HepG2 (cell line): ENCODE results near the gene DDR1. TPM values are rescaled to one million over a fixed set of nuclear protein-coding genes. Genes with fewer than 3 reads are reported as not detected.

Source experiments
- CC2D1A ChIP-seq: sonication (generic); formaldehyde crosslinking; IDR thresholded peaks from 2 replicates; pipeline ENCODE4 v1.8.1; 2023; ENCODE audit warnings: mild to moderate bottlenecking, missing genetic modification reagents
- DMTF1 ChIP-seq: sonication (generic); formaldehyde crosslinking; IDR thresholded peaks from 2 replicates; pipeline ENCODE4 v1.4.0; 2020; ENCODE audit warnings: mild to moderate bottlenecking, missing genetic modification reagents
- ELF3 ChIP-seq: IDR thresholded peaks from 2 replicates; pipeline ENCODE4 v1.6.1; 2016; ENCODE audit warnings: missing genetic modification reagents, missing compliant biosample characterization
- HES4 ChIP-seq: sonication (generic); formaldehyde crosslinking; IDR thresholded peaks from 2 replicates; pipeline ENCODE4 v1.9.0; 2021; ENCODE audit warnings: mild to moderate bottlenecking, missing genetic modification reagents, borderline replicate concordance
- HMGXB4 ChIP-seq, 2 experiments: sonication (generic) in 1 of 2; formaldehyde crosslinking in 1 of 2; IDR thresholded peaks; 2 replicates each; pipeline versions ENCODE4 v1.4.0 to v1.6.1; 2018 to 2020; ENCODE audit warnings: missing genetic modification reagents in 2 of 2, borderline replicate concordance in 1 of 2, low read depth in 1 of 2, mild to moderate bottlenecking in 1 of 2, missing biosample characterization in 1 of 2
- KAT8 ChIP-seq: IDR thresholded peaks from 2 replicates; pipeline ENCODE4 v1.6.1; 2016; ENCODE audit warnings: missing genetic modification reagents, missing compliant biosample characterization
- LCORL ChIP-seq, 2 experiments: fragments of 450-650 bp in 1 of 2; sonication (generic) in 1 of 2; formaldehyde crosslinking in 1 of 2; IDR thresholded peaks; 2 replicates each; pipeline versions ENCODE4 v1.5.0 to v1.6.1; 2017 to 2020; ENCODE audit warnings: antibody characterized with exemption in 1 of 2, missing genetic modification reagents in 1 of 2
- RNF2 ChIP-seq: fragments of 450-650 bp; conservative IDR thresholded peaks from 2 replicates; pipeline ENCODE4 v1.6.1; 2016; ENCODE audit warnings: low read depth
- TBX2 ChIP-seq: sonication (generic); formaldehyde crosslinking; IDR thresholded peaks from 2 replicates; pipeline ENCODE4 v1.5.0; 2020; ENCODE audit warnings: missing genetic modification reagents, mild to moderate bottlenecking, borderline replicate concordance
- TEAD3 ChIP-seq: optimal IDR thresholded peaks from 2 replicates; pipeline ENCODE3; 2016; ENCODE audit warnings: borderline replicate concordance
- ZGPAT ChIP-seq: IDR thresholded peaks from 2 replicates; pipeline ENCODE4 v1.6.1; 2016; ENCODE audit warnings: mild to moderate bottlenecking
- ZNF274 ChIP-seq: sonication (generic); formaldehyde crosslinking; IDR thresholded peaks from 2 replicates; pipeline ENCODE4 v1.5.1; 2020; ENCODE audit warnings: mild to moderate bottlenecking, missing genetic modification reagents
- ZNF337 ChIP-seq: sonication (generic); formaldehyde crosslinking; IDR thresholded peaks from 2 replicates; pipeline ENCODE4 v1.5.1; 2020; ENCODE audit warnings: missing genetic modification reagents, low read depth, mild to moderate bottlenecking, borderline replicate concordance
- ZNF777 ChIP-seq: sonication (generic); formaldehyde crosslinking; IDR thresholded peaks from 2 replicates; pipeline ENCODE4 v1.4.0; 2020; ENCODE audit warnings: missing genetic modification reagents
- polyA plus RNA-seq, 8 experiments: library from polyadenylated mRNA; depleted of rRNA in 3 of 8; stranded (reverse) in 7 of 8; unstranded in 1 of 8; fragments of >200 nt; fragmentation: Illumina TruSeq in 4 of 8; extraction: Trizol in 4 of 8; gene quantifications; 2 replicates each; pipeline versions ENCODE4 v1.2.1 to v1.2.3, GENCODE V29; 2011 to 2016; ENCODE audit warnings: low read depth in 4 of 8, missing spikeins in 1 of 8, mixed read lengths in 1 of 8; ENCODE audit not compliant: insufficient read depth in 1 of 8
- total RNA-seq, 5 experiments: library from RNA; depleted of rRNA; stranded (reverse); fragments of >200 nt; fragmentation: Illumina TruSeq; extraction: Trizol; gene quantifications; 2 replicates each; pipeline ENCODE4 v1.2.3, GENCODE V29; 2016; ENCODE audit warnings: low read depth in 1 of 5
- TF ChIP-seq, protein P1 (sequence below): sonication (generic); formaldehyde crosslinking; IDR thresholded peaks from 2 replicates; pipeline ENCODE4 v1.5.0; 2020; ENCODE audit warnings: missing genetic modification reagents
- TF ChIP-seq, protein P2 (sequence below): sonication (generic); formaldehyde crosslinking; IDR thresholded peaks from 2 replicates; pipeline ENCODE4 v1.5.0; 2020; ENCODE audit warnings: mild to moderate bottlenecking, missing genetic modification reagents, borderline replicate concordance
- TF ChIP-seq, protein P3 (sequence below): IDR thresholded peaks from 2 replicates; pipeline ENCODE4 v1.6.1; 2016
- TF ChIP-seq, protein P4 (sequence below): IDR thresholded peaks from 2 replicates; pipeline ENCODE4 v1.6.1; 2016

Gene DDR1
- total and polyA plus RNA-seq, 2 of the 13 experiments (the other 11 are each of a cell fraction or from before 2014, with no cell fraction given), result 16.7 to 20.2 TPM

DNA sequence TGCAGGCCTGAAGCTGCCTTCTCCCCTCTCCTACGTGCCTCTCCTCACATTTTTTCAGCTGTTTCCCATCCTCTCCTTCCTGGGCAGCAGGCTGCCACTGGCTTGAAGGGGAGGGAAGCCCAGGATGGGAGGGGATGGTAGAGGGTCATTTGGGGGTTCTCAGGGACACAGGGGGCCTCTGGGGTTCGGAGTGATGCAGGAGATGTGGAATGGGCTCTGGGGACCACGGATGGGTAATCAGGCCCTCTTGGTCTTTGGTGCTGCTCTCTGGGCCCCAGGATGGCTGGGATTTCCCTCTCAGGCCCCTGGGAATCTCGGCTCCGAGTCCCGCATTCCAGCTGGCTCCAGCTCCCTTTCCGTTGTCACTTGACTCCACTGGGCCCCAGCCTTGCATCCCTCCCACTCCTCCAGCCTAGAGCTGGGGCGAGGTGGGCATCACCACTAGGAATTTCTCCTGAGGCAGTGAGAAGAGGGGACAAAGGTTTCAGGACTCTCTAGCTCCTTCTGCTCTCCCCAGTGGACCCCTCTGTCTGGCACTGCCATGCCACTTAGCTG is 2.0 kb upstream of the DDR1 start (continued):
- 0 out of 2 replicates have a peak, but pooled peaks have one; percentile 23 for TF ChIP-seq ZGPAT
- TF ChIP-seq ZNF777 (CRISPR knock-in tag), result no peak
- TF ChIP-seq, protein P1, sequence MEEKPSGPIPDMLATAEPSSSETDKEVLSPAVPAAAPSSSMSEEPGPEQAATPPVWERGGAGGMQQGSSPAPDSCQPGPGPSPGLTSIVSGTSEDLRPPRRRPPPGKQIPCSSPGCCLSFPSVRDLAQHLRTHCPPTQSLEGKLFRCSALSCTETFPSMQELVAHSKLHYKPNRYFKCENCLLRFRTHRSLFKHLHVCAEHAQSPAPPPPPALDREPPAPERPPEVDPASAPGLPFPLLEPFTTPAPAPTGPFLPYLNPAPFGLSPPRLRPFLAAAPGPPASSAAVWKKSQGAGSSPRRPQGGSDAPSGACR (CRISPR knock-in tag), result peak; percentile 59; the same call in 1 of the 2 replicates
- TF ChIP-seq ZNF337, result no peak
- TF ChIP-seq DMTF1, result 0 out of 2 replicates have a peak, but pooled peaks have one; percentile 20
- peak; percentile 10; the same call in 1 of the 2 replicates for TF ChIP-seq ELF3 (CRISPR knock-in tag)
- 0 out of 2 replicates have a peak, but pooled peaks have one; percentile 9 for TF ChIP-seq TBX2
- TF ChIP-seq RNF2, result no peak
- TF ChIP-seq HMGXB4 (CRISPR knock-in tag; IDR thresholded peaks at IDR 0.05; ENCODE audit: borderline replicate concordance in 1 of 2, low read depth in 1 of 2), result 0 out of 4 replicates have a peak, but pooled peaks of 1 of the 2 experiments have one; percentile 25
- TF ChIP-seq, protein P2, sequence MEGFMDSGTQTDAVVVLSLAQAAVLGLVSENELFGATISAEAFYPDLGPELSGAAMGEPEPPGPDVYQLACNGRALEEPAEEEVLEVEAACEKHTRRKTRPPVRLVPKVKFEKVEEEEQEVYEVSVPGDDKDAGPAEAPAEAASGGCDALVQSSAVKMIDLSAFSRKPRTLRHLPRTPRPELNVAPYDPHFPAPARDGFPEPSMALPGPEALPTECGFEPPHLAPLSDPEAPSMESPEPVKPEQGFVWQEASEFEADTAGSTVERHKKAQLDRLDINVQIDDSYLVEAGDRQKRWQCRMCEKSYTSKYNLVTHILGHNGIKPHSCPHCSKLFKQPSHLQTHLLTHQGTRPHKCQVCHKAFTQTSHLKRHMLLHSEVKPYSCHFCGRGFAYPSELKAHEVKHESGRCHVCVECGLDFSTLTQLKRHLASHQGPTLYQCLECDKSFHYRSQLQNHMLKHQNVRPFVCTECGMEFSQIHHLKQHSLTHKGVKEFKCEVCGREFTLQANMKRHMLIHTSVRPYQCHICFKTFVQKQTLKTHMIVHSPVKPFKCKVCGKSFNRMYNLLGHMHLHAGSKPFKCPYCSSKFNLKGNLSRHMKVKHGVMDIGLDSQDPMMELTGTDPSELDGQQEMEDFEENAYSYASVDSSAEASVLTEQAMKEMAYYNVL (CRISPR knock-in tag), result no peak
- TF ChIP-seq LCORL (IDR thresholded peaks at IDR 0.05), result no peak
- peak; percentile 62 for TF ChIP-seq LCORL (CRISPR knock-in tag; IDR thresholded peaks at IDR 0.05)
- TF ChIP-seq HES4 (CRISPR knock-in tag), result no peak
- TF ChIP-seq, protein P3, sequence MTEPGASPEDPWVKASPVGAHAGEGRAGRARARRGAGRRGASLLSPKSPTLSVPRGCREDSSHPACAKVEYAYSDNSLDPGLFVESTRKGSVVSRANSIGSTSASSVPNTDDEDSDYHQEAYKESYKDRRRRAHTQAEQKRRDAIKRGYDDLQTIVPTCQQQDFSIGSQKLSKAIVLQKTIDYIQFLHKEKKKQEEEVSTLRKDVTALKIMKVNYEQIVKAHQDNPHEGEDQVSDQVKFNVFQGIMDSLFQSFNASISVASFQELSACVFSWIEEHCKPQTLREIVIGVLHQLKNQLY (CRISPR knock-in tag), result no peak
- 0 out of 2 replicates have a peak, but pooled peaks have one; percentile 9 for TF ChIP-seq ZNF274 (CRISPR knock-in tag)
- peak; percentile 66 for TF ChIP-seq TEAD3 (CRISPR knock-in tag)
- TF ChIP-seq CC2D1A (CRISPR knock-in tag), result 0 out of 2 replicates have a peak, but pooled peaks have one; percentile 25
- TF ChIP-seq, protein P4, sequence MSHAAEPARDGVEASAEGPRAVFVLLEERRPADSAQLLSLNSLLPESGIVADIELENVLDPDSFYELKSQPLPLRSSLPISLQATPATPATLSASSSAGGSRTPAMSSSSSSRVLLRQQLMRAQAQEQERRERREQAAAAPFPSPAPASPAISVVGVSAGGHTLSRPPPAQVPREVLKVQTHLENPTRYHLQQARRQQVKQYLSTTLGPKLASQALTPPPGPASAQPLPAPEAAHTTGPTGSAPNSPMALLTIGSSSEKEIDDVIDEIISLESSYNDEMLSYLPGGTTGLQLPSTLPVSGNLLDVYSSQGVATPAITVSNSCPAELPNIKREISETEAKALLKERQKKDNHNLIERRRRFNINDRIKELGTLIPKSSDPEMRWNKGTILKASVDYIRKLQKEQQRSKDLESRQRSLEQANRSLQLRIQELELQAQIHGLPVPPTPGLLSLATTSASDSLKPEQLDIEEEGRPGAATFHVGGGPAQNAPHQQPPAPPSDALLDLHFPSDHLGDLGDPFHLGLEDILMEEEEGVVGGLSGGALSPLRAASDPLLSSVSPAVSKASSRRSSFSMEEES (CRISPR knock-in tag), result no peak
- TF ChIP-seq KAT8 (CRISPR knock-in tag), result no peak
